H7 (cell line): ENCODE measurements around the gene C3orf49. TPM values are rescaled to one million over a fixed set of nuclear protein-coding genes. Genes with fewer than 3 reads are reported as not detected.

Experiments
- DNase-seq: peaks from one replicate; pipeline ENCODE4 v3.0.0; 2012
- H3K27me3 ChIP-seq: 2 replicates; pipeline ENCODE4 v1.6.0; 2011; ENCODE audit warnings: mild to moderate bottlenecking, low read length; ENCODE audit not compliant: control insufficient read depth, insufficient read depth
- H3K36me3 ChIP-seq: replicated peaks from 2 replicates; pipeline ENCODE4 v1.5.1; 2011; ENCODE audit warnings: low read length; ENCODE audit not compliant: control insufficient read depth, insufficient read depth
- H3K4me3 ChIP-seq: 2 replicates; pipeline ENCODE4 v1.5.1; 2011; ENCODE audit warnings: low read depth, mild to moderate bottlenecking, control low read depth, low read length, moderate library complexity; ENCODE audit not compliant: insufficient read depth
- total RNA-seq: library from RNA; depleted of rRNA; stranded (reverse); fragments of >200 nt; shearing (Covaris generic); gene quantifications from 2 replicates; pipeline ENCODE4 v1.2.3, GENCODE V29; 2014; rRNA removed

Gene C3orf49, protein sequence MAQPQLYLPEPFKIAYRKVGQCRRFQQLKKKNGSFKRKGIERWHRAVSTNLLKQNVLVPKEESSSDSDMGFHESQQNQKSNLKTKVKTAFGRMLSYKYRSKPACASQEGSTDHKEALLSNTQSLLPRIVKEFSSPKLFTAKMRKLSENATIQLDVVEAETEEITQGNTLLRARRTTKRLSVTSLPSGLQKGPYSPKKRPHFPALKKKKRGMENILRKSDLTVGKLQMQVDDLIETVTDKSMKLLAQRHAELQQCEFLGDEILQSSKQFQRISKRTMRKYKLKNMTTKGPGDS
- not detected in 2 replicates for total RNA-seq

DNA sequence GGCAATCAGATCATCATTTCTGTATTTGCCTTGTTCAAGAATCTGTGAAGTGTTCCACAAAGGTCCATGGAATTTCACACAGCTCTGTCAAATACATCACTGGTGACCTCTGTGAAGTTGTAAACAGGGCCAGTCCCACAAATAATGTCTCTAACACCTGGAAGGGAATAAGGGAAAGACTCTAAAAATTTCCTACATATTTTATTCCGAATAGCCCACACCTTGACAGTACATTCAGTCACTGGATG is at the start of gene C3orf49:
TSS of gene C3orf49 (plus strand) at position 149 of the 248 bp plus-strand sequence. CDS start 173 bp downstream, outside the sequence.
- DNase-seq = no peak
- Histone ChIP-seq H3K36me3 (no peaks in the 10 kb centered on the region), H3K4me3 (no peak within 1 kb of the TSS), H3K27me3 (no peaks in the 10 kb centered on the region)

DNA sequence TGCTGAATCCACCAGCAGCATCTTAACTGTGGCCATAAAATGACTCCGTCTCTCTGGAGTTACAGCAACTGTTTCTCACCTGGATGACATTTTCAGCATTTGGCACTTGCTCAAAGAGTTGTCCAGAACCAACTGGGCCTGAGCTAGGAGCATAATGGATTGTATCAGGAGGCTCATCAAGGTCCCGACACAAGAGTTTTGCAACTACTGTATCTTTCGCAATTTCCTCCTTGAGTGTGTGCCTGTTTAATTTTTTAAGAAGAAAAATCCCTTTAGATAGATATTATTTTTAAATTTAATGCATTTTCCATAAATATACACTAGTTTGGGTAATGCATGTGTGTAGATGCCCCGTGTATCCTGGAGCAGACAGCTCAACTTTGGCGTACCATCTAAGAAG is 44.3 kb upstream of the C3orf49 start:
- no peak for DNase-seq
- Histone ChIP-seq H3K27me3 (no peaks in the 10 kb centered on the region), H3K36me3 (no peaks in the 10 kb centered on the region), H3K4me3 (no peak overlapping the region)

DNA sequence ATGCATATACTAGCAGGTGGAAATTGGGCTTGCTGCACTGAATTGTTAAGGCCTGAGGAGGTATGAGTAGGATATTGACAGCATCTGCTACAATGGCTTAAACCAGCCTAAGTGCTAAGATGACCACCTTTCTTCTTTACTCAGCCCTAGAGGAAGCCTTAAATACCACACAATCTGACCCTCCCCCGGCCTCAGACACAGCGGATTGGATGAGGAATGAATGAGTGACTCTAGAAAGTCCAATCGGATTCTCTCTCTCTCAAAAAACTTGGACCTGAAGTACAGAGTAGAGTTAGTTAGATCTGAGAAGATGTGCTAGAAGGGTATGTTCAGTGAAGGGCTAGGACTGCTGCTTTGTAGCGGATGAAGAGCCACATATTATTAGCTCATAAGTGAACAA is 39.9 kb upstream of the C3orf49 start:
- no peaks in the 10 kb centered on the region for H3K27me3 ChIP-seq
- H3K36me3 ChIP-seq = no peaks in the 10 kb centered on the region
- H3K4me3 ChIP-seq = no peak overlapping the region
- DNase-seq = peak; percentile 24

DNA sequence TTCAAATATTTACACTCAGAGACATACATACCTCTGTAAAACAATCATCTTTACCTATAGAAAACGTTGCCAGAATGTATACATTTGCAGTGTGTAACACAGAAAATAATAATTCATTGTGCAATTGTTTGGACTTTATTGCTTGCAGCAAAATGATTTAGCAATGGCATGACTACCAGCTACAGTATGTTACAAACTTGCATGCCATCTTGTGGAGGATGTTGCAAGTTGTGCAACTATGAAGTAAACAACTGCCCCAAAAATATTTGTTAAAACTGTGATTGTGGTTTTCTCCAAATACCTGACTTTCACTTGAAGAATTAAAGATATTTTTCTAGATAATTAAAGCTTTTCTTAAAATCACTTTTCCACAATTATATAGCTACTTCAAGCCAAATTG is 27.1 kb upstream of the C3orf49 start:
- no peak for DNase-seq

DNA sequence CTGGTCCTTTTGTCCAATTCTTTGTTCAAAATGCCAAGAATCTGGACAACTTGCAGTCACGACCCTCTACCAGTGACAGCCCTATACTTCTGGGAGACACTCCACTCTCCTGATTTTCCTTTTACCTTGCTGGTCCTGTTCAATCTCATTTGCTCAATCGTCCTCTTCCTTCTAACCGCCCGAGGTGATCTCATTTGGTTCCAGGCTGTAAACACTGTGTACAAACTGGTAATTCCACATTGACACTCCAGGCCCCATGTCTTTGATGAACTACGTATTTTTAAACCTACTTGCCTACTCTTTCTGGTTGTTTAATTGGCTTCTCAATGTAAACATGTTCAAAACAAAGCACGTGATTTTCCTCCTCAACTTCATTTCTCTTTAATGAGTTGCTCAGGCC is 23.7 kb upstream of the C3orf49 start:
- H3K36me3 ChIP-seq = no peaks in the 10 kb centered on the region
- DNase-seq = no peak
- H3K27me3 ChIP-seq = no peaks in the 10 kb centered on the region
- H3K4me3 ChIP-seq = no peak overlapping the region

More for the DNA sequence above, 27.1 kb upstream of the C3orf49 start:
- H3K36me3 ChIP-seq = no peaks in the 10 kb centered on the region
- no peak overlapping the region for H3K4me3 ChIP-seq
- no peaks in the 10 kb centered on the region for H3K27me3 ChIP-seq

DNA sequence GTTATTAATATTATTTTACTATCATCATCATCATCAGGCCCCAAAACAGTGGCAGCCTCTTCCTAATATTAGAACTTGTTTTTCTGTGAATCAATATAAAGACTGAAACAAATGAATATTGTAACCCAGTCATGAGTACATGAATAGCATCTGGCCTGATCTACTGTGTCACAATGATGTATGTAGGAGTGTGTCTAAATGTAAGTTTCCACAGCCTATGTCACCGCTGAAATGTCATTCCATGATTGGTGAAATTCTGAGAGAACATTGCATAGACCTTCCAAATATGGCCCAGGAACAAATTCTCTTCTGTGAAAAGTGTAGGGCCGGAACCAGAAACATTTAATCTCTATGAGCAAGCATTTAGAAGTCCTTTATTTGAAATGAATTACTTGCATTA is 20.6 kb upstream of the C3orf49 start:
- no peak for DNase-seq
- H3K27me3 ChIP-seq = no peaks in the 10 kb centered on the region
- H3K36me3 ChIP-seq = no peaks in the 10 kb centered on the region
- no peak overlapping the region for H3K4me3 ChIP-seq

DNA sequence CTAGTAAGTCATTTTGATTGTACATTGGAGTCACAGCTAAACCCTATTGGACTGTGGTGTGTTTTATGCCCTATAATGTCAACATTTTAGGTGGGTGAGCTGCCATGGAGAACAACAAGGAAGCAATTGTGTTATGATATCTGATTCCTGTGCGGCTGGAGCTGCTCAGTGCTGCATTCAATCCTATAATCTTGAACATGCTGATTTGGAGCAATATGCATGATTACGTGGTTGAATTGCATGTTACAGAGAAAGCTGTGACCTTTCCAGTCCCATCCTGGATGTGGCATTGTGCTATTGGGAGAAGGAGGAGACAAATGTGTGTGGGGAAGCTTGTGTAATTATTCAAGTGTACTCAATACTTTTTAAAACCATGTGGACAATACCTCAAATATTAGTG is 20.1 kb upstream of the C3orf49 start:
- Histone ChIP-seq H3K36me3 (no peaks in the 10 kb centered on the region), H3K4me3 (no peak overlapping the region), H3K27me3 (no peaks in the 10 kb centered on the region)
- no peak for DNase-seq

DNA sequence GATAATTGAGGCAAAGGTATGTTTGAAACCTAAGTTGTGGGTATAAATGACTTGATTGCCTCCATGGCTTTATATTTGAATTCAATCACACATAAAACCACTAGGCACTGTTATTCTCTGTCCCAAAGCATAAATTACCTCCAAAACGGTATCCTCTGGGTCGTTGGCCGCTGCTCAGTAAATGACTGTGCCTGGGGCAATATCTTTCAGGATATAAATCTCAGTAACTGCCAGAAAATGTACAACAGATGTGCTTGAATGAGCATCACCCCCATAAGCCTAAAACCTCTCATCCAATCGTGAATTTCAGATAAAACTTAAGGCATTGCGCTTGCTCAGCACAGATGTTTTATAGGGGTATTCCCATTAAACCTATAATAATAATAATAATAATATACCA is 19.0 kb upstream of the C3orf49 start:
- DNase-seq = no peak
- H3K27me3 ChIP-seq = no peaks in the 10 kb centered on the region
- H3K4me3 ChIP-seq = no peak overlapping the region
- no peaks in the 10 kb centered on the region for H3K36me3 ChIP-seq

DNA sequence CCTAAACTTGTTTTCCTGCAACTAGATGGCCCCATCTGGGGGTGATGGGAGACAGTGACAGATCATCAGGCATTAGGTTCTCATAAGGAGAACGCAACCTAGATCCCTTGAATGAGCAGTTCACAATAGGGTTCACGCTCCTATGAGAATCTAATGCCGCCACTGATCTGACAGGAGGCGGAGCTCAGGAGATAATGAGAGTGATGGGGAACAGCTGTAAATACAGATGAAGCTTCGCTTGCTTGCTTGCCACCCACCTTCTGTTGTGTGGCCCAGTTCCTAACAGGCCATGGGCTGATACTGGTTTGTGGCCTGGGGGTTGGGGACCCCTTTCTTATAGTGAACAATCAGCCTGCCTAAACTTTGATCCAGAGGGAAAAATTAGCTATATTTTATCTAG is 15.2 kb upstream of the C3orf49 start:
- DNase-seq = no peak
- no peaks in the 10 kb centered on the region for H3K27me3 ChIP-seq
- no peaks in the 10 kb centered on the region for H3K36me3 ChIP-seq
- no peak overlapping the region for H3K4me3 ChIP-seq

DNA sequence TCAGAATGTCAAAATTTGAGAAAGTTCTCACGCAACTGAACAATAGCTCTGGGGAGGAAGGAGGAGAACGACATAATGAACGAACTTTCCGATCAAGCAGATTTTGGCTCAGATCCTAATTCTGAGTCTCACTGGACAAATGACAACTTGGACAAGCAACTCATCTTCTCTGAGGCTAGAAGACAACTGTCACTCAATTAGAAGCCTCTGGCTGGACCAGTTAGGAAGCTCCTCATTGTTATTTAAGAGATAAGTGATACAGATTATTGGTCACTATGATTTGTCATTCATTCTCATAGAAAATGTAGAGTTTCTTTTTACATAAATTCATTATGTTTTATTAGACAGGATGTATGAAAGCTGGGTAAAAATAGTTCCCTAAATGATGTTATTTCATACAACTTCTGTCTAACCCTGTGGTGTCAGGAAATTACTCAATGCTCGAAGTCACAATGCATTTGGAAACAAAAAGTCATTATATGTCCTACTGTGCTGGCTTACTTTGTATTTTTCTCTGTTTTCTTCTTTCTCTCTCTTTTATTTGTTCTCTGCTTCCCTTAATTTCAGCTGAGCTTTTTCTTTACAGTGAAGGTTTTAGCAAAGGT is 11.0 kb upstream of the C3orf49 start:
- no peak for DNase-seq
- H3K4me3 ChIP-seq = no peak overlapping the region
- no peaks in the 10 kb centered on the region for H3K27me3 ChIP-seq
- H3K36me3 ChIP-seq = no peaks in the 10 kb centered on the region

DNA sequence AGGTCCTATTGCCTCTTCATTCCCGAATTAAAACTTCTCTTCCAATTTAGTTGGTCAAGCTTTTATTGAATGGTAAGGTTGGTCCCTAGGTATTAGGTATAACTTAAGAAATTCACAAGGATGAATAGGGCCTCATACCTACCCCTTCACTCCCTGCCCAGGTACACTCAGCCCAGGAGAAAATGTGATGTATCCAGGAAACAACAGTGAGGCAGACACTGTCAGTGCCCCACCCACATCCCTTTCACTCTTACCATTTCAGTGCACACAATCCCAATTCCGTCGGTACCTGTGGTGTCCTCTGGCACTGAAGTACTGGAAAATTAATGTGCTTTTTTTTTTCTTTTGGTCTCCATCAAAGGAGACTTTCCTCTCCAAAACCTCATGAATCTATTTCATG is 10.5 kb upstream of the C3orf49 start:
- no peak overlapping the region for H3K4me3 ChIP-seq
- H3K27me3 ChIP-seq = no peaks in the 10 kb centered on the region
- H3K36me3 ChIP-seq = no peaks in the 10 kb centered on the region
- DNase-seq = no peak

DNA sequence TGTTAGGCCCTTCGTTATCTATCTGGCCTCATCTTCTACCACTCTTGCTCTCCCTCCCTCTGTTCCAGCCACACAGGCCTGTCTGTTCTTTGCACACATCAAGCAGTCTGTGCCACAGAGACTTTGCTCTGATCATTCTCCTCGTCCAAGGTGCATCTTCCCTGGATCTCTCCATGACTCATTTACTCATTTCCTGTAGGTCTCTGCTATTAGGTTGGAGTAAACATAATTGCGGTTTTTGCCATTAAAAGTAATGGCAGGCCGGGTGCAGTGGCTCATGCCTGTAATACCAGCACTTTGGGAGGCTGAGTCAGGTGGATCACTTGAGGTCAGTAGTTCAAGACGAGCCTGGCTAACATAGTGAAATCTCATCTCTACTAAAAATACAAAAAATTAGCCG is 9.5 kb upstream of the C3orf49 start:
- no peak for DNase-seq
- Histone ChIP-seq H3K27me3 (no peaks in the 10 kb centered on the region), H3K4me3 (no peak overlapping the region), H3K36me3 (no peaks in the 10 kb centered on the region)

DNA sequence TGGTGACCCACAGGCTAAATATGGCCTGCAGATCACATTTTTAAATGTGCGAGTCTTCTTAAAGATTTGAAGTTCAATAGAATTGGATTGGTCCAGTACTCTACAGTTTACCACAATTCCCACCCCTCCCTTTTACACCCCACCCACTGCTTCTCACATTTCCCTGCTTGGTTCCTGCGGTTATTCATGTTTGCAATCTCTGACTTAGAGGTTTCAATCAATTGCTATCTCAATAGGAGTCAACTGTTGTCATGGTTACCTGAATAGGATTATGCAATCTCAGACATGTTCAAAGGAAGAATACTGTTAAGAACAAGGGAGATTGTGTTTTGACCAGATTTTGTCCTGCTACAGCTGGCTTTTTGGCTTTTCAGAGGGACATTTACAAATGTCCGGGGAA is 4.9 kb upstream of the C3orf49 start:
- DNase-seq = peak; percentile 39

DNA sequence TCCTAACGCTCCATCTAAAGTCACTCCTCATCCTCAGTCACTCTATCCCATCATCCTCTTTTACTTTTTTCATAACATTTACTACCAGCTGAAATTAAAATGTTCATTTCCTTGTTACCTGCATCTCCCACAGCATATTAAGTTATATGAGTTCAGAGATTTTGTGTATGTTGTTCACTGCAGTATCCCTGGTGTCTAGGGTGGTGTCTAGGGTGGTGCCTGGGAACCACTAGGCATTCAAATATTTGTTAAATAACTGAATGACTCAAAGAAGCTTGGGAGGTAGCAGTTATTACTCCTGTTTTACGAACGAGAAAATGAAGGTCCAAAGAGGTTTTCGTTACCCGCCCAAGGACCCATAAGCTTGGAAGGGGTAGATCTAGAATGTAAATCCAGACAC is 1.9 kb upstream of the C3orf49 start:
- Histone ChIP-seq H3K27me3 (no peaks in the 10 kb centered on the region), H3K36me3 (no peaks in the 10 kb centered on the region), H3K4me3 (no peak overlapping the region)
- DNase-seq = no peak

More for the DNA sequence above, 4.9 kb upstream of the C3orf49 start:
- H3K36me3 ChIP-seq = no peaks in the 10 kb centered on the region
- no peak overlapping the region for H3K4me3 ChIP-seq
- H3K27me3 ChIP-seq = no peaks in the 10 kb centered on the region

DNA sequence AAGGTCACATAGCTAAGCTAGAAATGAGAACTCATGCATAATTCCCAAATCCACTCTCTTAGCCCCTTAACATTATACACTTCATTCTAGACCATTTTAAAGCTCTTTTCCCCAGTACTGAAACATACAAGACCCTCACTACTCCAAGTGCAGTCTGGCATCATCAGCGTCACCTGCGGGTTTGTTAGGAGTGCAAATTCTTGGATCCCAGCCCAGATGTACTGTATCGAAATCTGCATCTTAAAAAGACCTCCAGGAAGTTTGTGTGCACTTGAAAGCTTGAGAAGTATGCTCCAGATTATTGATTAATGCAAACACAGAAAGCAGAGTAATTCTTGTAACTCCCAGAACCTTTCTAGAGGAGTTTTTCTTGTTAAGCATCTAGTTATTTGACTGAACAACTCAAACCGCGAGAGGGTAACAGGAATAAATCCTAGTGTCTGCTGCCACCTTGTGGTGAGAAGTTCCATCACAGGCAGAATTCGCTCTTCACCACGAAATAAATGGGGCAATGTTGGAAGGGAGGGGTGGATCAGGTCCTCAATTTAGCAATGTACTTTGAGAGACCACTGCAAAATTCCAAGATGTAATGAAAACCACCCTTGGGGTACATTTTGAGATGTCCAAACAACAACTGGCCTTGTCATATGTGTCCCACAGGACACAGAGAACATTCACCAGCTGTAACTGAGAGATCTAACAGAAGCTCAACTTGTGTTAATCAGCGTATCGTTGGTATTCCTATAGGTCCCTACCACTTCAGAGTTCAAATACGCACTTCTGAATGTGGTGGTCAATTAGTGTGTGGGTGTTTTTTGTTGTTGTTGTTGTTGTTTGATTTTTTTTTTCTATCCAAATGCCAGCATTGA is 583 bp upstream of the C3orf49 start:
- Histone ChIP-seq H3K36me3 (no peaks in the 10 kb centered on the region), H3K4me3 (no peak overlapping the region), H3K27me3 (no peaks in the 10 kb centered on the region)
- peak; percentile 65 for DNase-seq
